Stimulated activated effector memory CD8-positive, alpha-beta T cell treated with anti-CD3 and anti-CD28 coated beads, Interleukin-12 subunit alpha, Interleukin-12 subunit beta, amount 100 ng/mL, for 72 hours (primary cell): ENCODE data around the gene CBX6.

Source experiments
- ATAC-seq: fragments of 150-1000 bp; cut with Tn5 transposase; 2 replicates; pipeline ENCODE4 v1.10.0; 2021
- DNase-seq, 2 donors: peaks; one replicate each; pipeline ENCODE4 v3.0.0; 2021 to 2022; ENCODE audit warnings: low spot score in 2 of 2
- H3K27ac Mint-ChIP-seq: one replicate; pipeline ENCODE4 v1.8.0; 2022; ENCODE audit warnings: mild to moderate bottlenecking, mixed read lengths
- H3K36me3 Mint-ChIP-seq: one replicate; pipeline ENCODE4 v1.8.0; 2022; ENCODE audit warnings: mild to moderate bottlenecking, mixed read lengths
- H3K4me1 Mint-ChIP-seq: one replicate; pipeline ENCODE4 v1.8.0; 2022; ENCODE audit warnings: mixed read lengths
- H3K4me3 Mint-ChIP-seq: one replicate; pipeline ENCODE4 v1.8.0; 2022; ENCODE audit warnings: mild to moderate bottlenecking, mixed read lengths
- H3K9me3 Mint-ChIP-seq: one replicate; pipeline ENCODE4 v1.8.0; 2022; ENCODE audit warnings: mixed read lengths

CBX6 gene

GRCh38 chr22:38841635-38842034 lies 30.4 kb downstream of the CBX6 start:
- DNase-seq (no peak), ATAC-seq (no peak)
- Mint-ChIP-seq H3K4me1 (peaks cover 31% of the 10 kb centered on the region), H3K27ac (no peak overlapping the region), H3K4me3 (no peak overlapping the region), H3K36me3 (peaks cover 5% of the 10 kb centered on the region), H3K9me3 (no peaks in the 10 kb centered on the region)

DNA sequence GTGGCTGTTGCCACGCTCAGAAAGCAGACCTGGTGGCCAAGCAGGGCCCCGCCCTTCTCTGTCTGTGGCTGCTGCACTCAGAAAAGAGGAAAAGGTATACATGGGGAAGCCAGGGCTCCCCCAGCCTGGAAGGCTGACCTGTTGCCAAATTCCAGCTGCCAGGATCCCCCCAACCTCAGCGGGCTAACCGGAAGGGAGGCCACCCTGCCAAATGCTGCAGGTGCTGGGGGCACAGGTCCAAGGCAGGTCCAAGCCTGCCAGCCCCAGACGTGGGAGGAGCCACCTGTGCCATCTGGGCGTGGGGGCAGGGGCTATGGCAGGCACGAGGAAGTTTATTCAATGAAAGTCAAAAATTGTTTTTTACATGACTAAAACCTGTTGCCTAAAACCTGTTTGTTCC lies 30.8 kb downstream of the CBX6 start:
- no peak for DNase-seq
- ATAC-seq: no peak
- H3K36me3 Mint-ChIP-seq: peaks cover 5% of the 10 kb centered on the region
- no peak overlapping the region for H3K4me3 Mint-ChIP-seq
- H3K4me1 Mint-ChIP-seq: peaks cover 31% of the 10 kb centered on the region
- no peak overlapping the region for H3K27ac Mint-ChIP-seq
- no peaks in the 10 kb centered on the region for H3K9me3 Mint-ChIP-seq

DNA sequence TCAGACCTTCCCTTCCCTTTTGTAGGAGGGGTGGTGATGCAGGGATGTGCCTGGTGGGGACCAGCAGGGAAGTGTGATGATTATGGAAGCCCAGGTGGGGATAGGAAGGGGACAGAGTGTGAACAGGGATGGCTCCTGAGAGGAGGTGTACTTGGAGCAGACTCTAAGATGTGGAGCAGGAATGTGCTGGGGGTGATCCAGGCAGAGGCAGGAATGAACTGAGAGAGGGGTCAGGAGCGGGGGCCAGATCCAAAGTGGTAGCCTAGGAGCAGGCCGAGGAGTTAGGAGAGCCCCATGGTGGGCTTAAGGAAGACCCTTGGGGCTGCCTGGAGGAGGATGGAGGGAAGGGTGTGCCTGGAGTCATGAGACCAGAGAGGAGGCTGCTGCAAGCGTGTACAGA lies 31.9 kb downstream of the CBX6 start:
- H3K9me3 Mint-ChIP-seq: no peaks in the 10 kb centered on the region
- peak overlapping the region; percentile 39 for H3K27ac Mint-ChIP-seq
- peaks cover 31% of the 10 kb centered on the region for H3K4me1 Mint-ChIP-seq
- H3K4me3 Mint-ChIP-seq: no peak overlapping the region
- H3K36me3 Mint-ChIP-seq: peaks cover 5% of the 10 kb centered on the region
- no peak for DNase-seq
- no peak for ATAC-seq

DNA sequence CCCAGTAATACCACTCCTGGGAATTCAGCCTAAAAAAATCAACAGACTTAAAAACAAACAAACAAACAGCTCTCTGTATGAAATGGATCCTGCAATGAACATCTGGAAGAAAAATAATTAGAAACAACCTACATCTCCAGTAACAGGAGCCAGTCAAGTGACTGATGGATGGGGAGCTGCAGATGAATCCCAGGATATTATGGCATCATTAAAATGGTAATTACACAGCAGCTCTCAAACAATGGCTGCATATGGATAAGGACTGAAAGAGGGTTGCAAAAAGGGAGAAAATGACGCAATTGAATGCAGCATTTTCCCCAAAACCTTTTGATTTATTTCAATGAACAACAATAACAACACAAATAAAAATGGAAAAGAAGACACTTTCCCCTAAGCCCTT lies 32.3 kb downstream of the CBX6 start:
- Mint-ChIP-seq H3K4me1 (peaks cover 31% of the 10 kb centered on the region), H3K36me3 (peaks cover 5% of the 10 kb centered on the region)
- ATAC-seq: no peak

GRCh38 chr22:38837414-38837928 lies 34.5 kb downstream of the CBX6 start:
- Mint-ChIP-seq H3K36me3 (peaks cover under 1% of the 10 kb centered on the region), H3K4me1 (peaks cover 20% of the 10 kb centered on the region), H3K4me3 (no peak overlapping the region), H3K9me3 (no peaks in the 10 kb centered on the region), H3K27ac (no peak overlapping the region)
- ATAC-seq: no peak
- DNase-seq: no peak

More for the DNA sequence above, 32.3 kb downstream of the CBX6 start:
- no peak overlapping the region for H3K4me3 Mint-ChIP-seq
- no peak for DNase-seq
- H3K27ac Mint-ChIP-seq: peak overlapping the region; percentile 39
- no peaks in the 10 kb centered on the region for H3K9me3 Mint-ChIP-seq

DNA sequence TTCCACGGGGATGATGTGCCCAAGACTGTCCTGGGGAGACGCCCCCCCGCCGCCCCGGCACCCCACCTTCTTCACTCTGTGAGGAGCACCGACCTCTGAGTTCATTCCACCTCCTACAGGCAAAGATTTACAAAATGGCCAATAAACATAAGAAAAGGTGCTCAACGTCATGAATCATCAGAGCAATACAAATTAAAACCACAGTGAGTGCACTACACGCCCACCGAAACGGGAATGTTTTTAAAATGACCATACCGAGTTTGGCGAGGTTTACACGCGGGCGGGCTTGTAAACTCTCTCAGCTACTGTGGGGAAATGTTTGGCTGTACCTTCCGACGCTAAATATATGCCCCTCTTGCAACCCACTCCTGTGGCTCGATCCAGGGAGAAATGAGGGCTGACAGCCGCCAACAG lies 36.1 kb downstream of the CBX6 start:
- no peak overlapping the region for H3K4me3 Mint-ChIP-seq
- H3K27ac Mint-ChIP-seq: no peak overlapping the region
- no peak for ATAC-seq
- no peak for DNase-seq
- H3K9me3 Mint-ChIP-seq: no peaks in the 10 kb centered on the region
- peaks cover 13% of the 10 kb centered on the region for H3K4me1 Mint-ChIP-seq
- H3K36me3 Mint-ChIP-seq: no peaks in the 10 kb centered on the region

- no peak overlapping the region for H3K4me3 Mint-ChIP-seq
- H3K9me3 Mint-ChIP-seq: no peaks in the 10 kb centered on the region
- ATAC-seq: no peak
- no peaks in the 10 kb centered on the region for H3K36me3 Mint-ChIP-seq
- DNase-seq: no peak
- H3K4me1 Mint-ChIP-seq: peaks cover 4% of the 10 kb centered on the region
- H3K27ac Mint-ChIP-seq: no peak overlapping the region
Measured at GRCh38 chr22:38834991-38835390, 37.0 kb downstream of the CBX6 start.

DNA sequence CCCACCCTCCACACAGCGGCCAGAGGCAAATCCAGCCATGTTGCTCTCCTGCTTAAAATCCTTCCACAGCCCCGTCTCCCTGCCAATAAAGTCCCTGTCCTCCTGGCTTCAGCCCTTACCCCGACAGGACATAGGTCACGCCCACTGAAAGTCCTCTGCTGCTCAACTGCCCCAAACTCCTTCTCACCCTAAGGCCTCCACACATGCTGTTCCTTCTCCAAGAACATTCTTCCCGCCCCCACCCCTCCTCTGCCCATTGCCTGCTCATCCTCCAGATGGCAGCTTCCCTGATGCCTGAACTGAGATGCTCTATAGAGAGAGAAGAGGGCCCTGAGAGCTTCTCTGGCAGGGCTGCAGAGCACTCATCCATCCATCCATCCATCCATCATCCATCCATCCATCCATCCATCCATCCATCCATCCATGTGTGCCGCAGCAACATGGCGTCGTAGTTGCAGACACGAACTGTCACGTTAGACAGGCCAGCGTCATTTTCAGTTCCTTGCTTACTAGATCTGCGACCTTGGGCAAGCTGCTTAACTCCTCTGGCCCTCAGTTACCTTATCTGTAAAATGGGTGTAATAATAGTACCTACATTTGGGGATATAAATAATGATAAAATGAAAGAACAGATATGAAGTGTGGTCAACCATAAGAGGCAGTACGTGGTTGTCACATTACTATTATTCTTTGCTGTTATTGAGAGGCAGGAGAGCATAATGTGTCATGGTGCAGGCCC lies 37.6 kb downstream of the CBX6 start:
- H3K4me1 Mint-ChIP-seq: no peaks in the 10 kb centered on the region
- no peaks in the 10 kb centered on the region for H3K36me3 Mint-ChIP-seq
- no peak overlapping the region for H3K4me3 Mint-ChIP-seq
- no peak overlapping the region for H3K27ac Mint-ChIP-seq
- ATAC-seq (no peak), DNase-seq (no peak)
- no peaks in the 10 kb centered on the region for H3K9me3 Mint-ChIP-seq

GRCh38 chr22:38833061-38833460 lies 39.0 kb downstream of the CBX6 start:
- no peaks in the 10 kb centered on the region for H3K36me3 Mint-ChIP-seq
- no peaks in the 10 kb centered on the region for H3K9me3 Mint-ChIP-seq
- no peak for ATAC-seq
- H3K4me3 Mint-ChIP-seq: no peak overlapping the region
- no peak overlapping the region for H3K27ac Mint-ChIP-seq
- H3K4me1 Mint-ChIP-seq: no peaks in the 10 kb centered on the region
- DNase-seq: no peak

GRCh38 chr22:38832005-38832978 lies 39.7 kb downstream of the CBX6 start:
- DNase-seq (no peak), ATAC-seq (no peak)
- no peak overlapping the region for H3K4me3 Mint-ChIP-seq
- no peaks in the 10 kb centered on the region for H3K9me3 Mint-ChIP-seq
- no peak overlapping the region for H3K27ac Mint-ChIP-seq
- no peaks in the 10 kb centered on the region for H3K36me3 Mint-ChIP-seq
- no peaks in the 10 kb centered on the region for H3K4me1 Mint-ChIP-seq

DNA sequence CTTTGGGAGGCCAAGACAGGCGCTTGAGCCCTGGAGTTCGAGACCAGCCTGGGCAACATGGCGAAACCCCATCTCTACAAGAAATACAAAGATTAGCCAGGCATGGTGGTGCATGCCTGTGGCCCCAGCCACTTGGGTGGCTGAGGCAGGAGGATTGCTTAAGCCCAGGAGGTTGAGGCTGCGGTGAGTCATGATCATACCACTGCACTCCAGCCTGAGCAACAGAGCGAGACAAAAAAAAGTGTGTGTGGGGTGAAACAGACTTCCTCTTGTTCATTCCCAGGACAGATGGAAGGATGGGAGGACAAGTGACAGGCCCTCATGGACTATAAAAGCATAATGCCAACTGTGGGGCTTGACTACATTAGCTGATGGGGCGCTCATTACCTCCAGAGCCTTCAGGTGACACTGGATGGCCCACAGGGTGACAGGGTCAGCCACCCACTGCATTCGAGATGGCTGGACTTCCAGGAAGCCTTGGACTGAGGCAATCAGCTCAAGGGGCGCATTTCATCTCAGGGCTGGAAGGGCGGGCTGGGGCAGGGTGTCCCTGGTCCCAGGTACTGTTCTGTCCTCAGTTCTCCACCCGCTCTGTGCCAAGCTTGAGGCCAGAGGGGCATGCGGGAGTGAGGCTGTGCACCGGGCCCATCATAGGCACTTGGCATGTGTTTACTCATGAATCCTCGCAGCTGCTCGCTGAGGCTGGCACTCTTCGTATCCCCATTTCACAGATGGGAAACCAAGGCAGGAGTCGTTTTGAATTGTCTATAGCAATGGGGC lies 40.7 kb downstream of the CBX6 start:
- Mint-ChIP-seq H3K4me1 (no peaks in the 10 kb centered on the region), H3K9me3 (no peaks in the 10 kb centered on the region), H3K36me3 (no peaks in the 10 kb centered on the region), H3K27ac (no peak overlapping the region), H3K4me3 (no peak overlapping the region)
- DNase-seq (no peak), ATAC-seq (no peak)

DNA sequence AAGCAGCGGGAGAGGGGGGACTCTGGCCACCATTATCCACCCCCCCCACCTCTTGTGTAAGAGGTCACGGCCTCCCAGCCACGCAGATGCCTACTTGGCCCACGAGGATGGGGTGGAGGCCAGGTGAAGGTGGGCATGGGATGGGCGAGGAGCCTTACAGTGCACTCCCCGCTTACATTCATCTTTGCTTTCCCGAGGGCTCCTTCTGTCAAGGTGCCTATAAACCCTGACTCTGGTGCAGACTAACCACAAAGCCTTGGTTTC lies 41.2 kb downstream of the CBX6 start:
- Mint-ChIP-seq H3K4me1 (no peaks in the 10 kb centered on the region), H3K27ac (no peak overlapping the region), H3K4me3 (no peak overlapping the region), H3K9me3 (no peaks in the 10 kb centered on the region), H3K36me3 (no peaks in the 10 kb centered on the region)
- ATAC-seq (no peak), DNase-seq (no peak)

DNA sequence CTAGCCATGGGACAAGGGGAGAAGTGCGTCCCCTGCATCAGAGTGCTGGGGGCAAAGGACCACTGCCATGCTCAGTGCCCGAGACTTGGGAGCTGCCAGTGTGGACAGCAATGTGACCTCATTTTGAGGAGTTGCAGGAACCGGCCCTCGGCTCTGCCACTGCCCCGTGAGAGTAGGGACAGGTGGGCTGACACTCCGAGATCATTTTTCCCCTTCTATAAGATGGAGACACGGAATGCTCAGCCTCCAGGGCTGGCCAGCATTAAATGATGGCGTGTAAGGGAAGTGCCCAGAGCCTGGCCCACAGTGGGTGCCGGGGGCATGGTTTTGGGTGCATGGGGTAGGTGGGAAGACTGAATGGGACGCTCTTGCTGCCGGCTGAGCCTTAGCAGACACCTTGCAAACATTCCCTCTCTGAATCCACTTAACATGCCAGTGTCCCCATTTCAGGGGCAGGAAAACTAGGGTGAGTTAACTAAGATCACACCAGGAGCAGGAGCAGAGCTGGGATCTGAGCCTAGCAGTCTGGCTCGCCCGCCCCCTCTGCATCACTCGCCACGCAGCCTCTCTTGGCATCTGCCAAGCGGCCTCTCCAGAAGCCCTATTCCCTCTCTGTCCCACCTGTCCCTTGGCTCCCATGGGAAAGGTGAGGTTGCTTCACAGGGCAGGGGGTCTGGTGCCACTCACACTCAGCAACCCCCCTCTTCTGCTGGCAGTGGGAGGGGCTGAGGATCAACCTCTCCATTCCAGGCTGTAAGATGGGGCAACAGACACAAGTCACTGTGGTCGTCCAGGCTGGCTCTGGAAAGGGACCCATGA lies 41.8 kb downstream of the CBX6 start:
- no peak overlapping the region for H3K4me3 Mint-ChIP-seq
- no peaks in the 10 kb centered on the region for H3K9me3 Mint-ChIP-seq
- H3K36me3 Mint-ChIP-seq: no peaks in the 10 kb centered on the region
- no peak overlapping the region for H3K27ac Mint-ChIP-seq
- ATAC-seq: no peak
- no peaks in the 10 kb centered on the region for H3K4me1 Mint-ChIP-seq
- DNase-seq: no peak

DNA sequence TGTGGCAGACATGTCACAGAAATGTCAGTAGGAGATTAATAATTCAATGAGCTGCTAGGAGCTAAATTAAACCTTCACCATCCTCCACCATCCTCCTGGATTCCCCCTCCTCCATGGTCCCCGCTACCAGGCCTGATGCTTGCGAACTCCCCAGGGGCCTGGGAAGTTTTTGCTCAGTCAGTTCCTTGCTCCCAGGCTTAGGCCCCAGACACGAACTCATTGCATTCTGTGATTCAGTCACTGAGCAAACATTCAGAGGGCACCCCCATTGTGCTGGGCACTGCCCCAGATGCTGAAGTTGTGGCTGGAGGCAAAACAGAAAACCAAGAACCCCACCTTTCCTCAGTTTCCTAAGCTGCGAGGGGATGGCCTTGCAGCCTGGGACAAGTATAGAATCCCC lies 42.5 kb downstream of the CBX6 start:
- no peak for ATAC-seq
- no peaks in the 10 kb centered on the region for H3K9me3 Mint-ChIP-seq
- no peak for DNase-seq
- H3K36me3 Mint-ChIP-seq: no peaks in the 10 kb centered on the region
- H3K4me3 Mint-ChIP-seq: no peak overlapping the region
- H3K4me1 Mint-ChIP-seq: no peaks in the 10 kb centered on the region
- no peak overlapping the region for H3K27ac Mint-ChIP-seq
